T-helper 2 cell treated with Interferon-gamma antibody and Interleukin-4, amounts not matched to agents 100 ng/mL and 5 ng/mL, for 36 hours (primary cell): ENCODE measurements around the gene ARHGAP25. TPM values are rescaled to one million over a fixed set of nuclear protein-coding genes. Genes with fewer than 3 reads are reported as not detected.
"Not testable (repeated sequence)": the region's sequence is repeated elsewhere in the genome, so short reads cannot be mapped to it uniquely, and the experiment has no call there.

Source experiments
- intact Hi-C: fragments of 100-400 bp; cut with micrococcal nuclease; formaldehyde crosslinking; loops from one replicate; pipeline ENCODE4 v1.15.1; 2023
- total RNA-seq: library from RNA; stranded (reverse); gene quantifications from 2 replicates; pipeline ENCODE4 v1.2.3, GENCODE V29; 2022

The ARHGAP25 gene
- total RNA-seq, 1 donor from 2014 or later, result 82.8 TPM

GRCh38 chr2:68790600-68790999, 56.0 kb downstream of the ARHGAP25 start:
- intact Hi-C loops, result no loop called here

- intact Hi-C loops, result no loop called here
Measured at GRCh38 chr2:68791914-68792313, 57.3 kb downstream of the ARHGAP25 start.

GRCh38 chr2:68792751-68793150, 58.1 kb downstream of the ARHGAP25 start:
- intact Hi-C loops, result no loop called here

GRCh38 chr2:68796295-68796905, 61.8 kb downstream of the ARHGAP25 start:
- intact Hi-C loops, result loop anchor here (2.0 kb wide), 1 partner anchor 30 kb away; no protein-coding TSS in a partner anchor

- intact Hi-C loops, result no loop called here
Measured at GRCh38 chr2:68798569-68798968, 64.0 kb downstream of the ARHGAP25 start.

- intact Hi-C loops, result no loop called here
Measured at GRCh38 chr2:68799140-68800026, 64.8 kb downstream of the ARHGAP25 start.

- intact Hi-C loops, result no loop called here
Measured at GRCh38 chr2:68800027-68800401, 65.4 kb downstream of the ARHGAP25 start.

GRCh38 chr2:68800517-68800916, 65.9 kb downstream of the ARHGAP25 start:
- intact Hi-C loops, result no loop called here

GRCh38 chr2:68802161-68802560, 67.5 kb downstream of the ARHGAP25 start:
- intact Hi-C loops, result not testable (repeated sequence)

GRCh38 chr2:68805025-68805424, 70.4 kb downstream of the ARHGAP25 start:
- intact Hi-C loops, result no loop called here

GRCh38 chr2:68806511-68807109, 72.0 kb downstream of the ARHGAP25 start:
- intact Hi-C loops, result no loop called here

- intact Hi-C loops, result loop anchor here (2.0 kb wide), 1 partner anchor 13 kb away; no protein-coding TSS in a partner anchor
Measured at GRCh38 chr2:68807821-68808266, 73.2 kb downstream of the ARHGAP25 start.

- intact Hi-C loops, result loop anchor here (2.0 kb wide), 1 partner anchor 15 kb away; no protein-coding TSS in a partner anchor
Measured at GRCh38 chr2:68809324-68810240, 75.0 kb downstream of the ARHGAP25 start.

GRCh38 chr2:68811364-68811763, 76.8 kb downstream of the ARHGAP25 start:
- intact Hi-C loops, result no loop called here

GRCh38 chr2:68812251-68812650, 77.6 kb downstream of the ARHGAP25 start:
- intact Hi-C loops, result no loop called here

GRCh38 chr2:68813596-68813995, 79.0 kb downstream of the ARHGAP25 start:
- intact Hi-C loops, result no loop called here

- intact Hi-C loops, result no loop called here
Measured at GRCh38 chr2:68817306-68817705, 82.7 kb downstream of the ARHGAP25 start.

- intact Hi-C loops, result no loop called here
Measured at GRCh38 chr2:68819556-68819955, 84.9 kb downstream of the ARHGAP25 start.

GRCh38 chr2:68822207-68822872, 87.7 kb downstream of the ARHGAP25 start:
- intact Hi-C loops, result no loop called here

GRCh38 chr2:68824831-68825230, 90.2 kb downstream of the ARHGAP25 start:
- intact Hi-C loops, result no loop called here
